Kidney epithelial cell (primary cell): ENCODE data around the gene CST3. TPM values are rescaled to one million over a fixed set of nuclear protein-coding genes. Genes with fewer than 3 reads are reported as not detected.
"Not testable (repeated sequence)": the region's sequence is repeated elsewhere in the genome, so short reads cannot be mapped to it uniquely, and the experiment has no call there.

Source experiments
- DNase-seq: peaks from one replicate; pipeline ENCODE4 v3.0.0-alpha.2; 2010; ENCODE audit warnings: low read depth
- H3K27me3 ChIP-seq: 2 replicates; pipeline ENCODE4 v1.6.0; 2011; ENCODE audit warnings: low read length; ENCODE audit not compliant: control insufficient read depth, insufficient read depth
- H3K36me3 ChIP-seq: 2 replicates; pipeline ENCODE4 v1.5.1; 2011; ENCODE audit warnings: low read length; ENCODE audit not compliant: control insufficient read depth, insufficient read depth
- H3K4me3 ChIP-seq: 2 replicates; pipeline ENCODE4 v1.5.1; 2011; ENCODE audit warnings: low read depth, mild to moderate bottlenecking, control low read depth, low read length
- CTCF ChIP-seq: IDR thresholded peaks from 2 replicates; pipeline ENCODE4 v1.5.1; 2011; ENCODE audit warnings: mild to moderate bottlenecking, moderate library complexity, low read length, control low read depth, inconsistent platforms; ENCODE audit not compliant: insufficient read depth, poor library complexity, severe bottlenecking
- total RNA-seq: library from RNA; depleted of rRNA; stranded (reverse); fragments of >200 nt; gene quantifications from 2 replicates; pipeline ENCODE4 v1.2.3, GENCODE V29; 2015

Gene CST3
- total RNA-seq, 1 donor from 2014 or later, result 303 TPM

GRCh38 chr20:23626040-23626620 is 11.6 kb downstream of the CST3 start:
- H3K4me3 ChIP-seq, result no peak overlapping the region
- no peaks in the 10 kb centered on the region for H3K27me3 ChIP-seq
- DNase-seq, result no peak
- no peaks in the 10 kb centered on the region for H3K36me3 ChIP-seq
- no peak for TF ChIP-seq CTCF

- no peak overlapping the region for H3K4me3 ChIP-seq
- no peak for DNase-seq
- TF ChIP-seq CTCF, result no peak
Observed at GRCh38 chr20:23625236-23625964, 12.4 kb downstream of the CST3 start.

GRCh38 chr20:23624324-23624691 is 13.4 kb downstream of the CST3 start:
- Histone ChIP-seq H3K4me3 (no peak overlapping the region), H3K36me3 (no peaks in the 10 kb centered on the region), H3K27me3 (no peaks in the 10 kb centered on the region)
- no peak for TF ChIP-seq CTCF
- DNase-seq, result no peak

More at GRCh38 chr20:23625236-23625964, 12.4 kb downstream of the CST3 start:
- H3K36me3 ChIP-seq, result no peaks in the 10 kb centered on the region
- no peaks in the 10 kb centered on the region for H3K27me3 ChIP-seq

GRCh38 chr20:23623666-23624323 is 14.0 kb downstream of the CST3 start:
- no peak for DNase-seq
- no peak for TF ChIP-seq CTCF
- no peaks in the 10 kb centered on the region for H3K36me3 ChIP-seq

GRCh38 chr20:23622839-23623343 is 14.9 kb downstream of the CST3 start:
- peak; percentile 86 for DNase-seq
- no peak for TF ChIP-seq CTCF
- H3K27me3 ChIP-seq, result no peaks in the 10 kb centered on the region
- H3K36me3 ChIP-seq, result no peaks in the 10 kb centered on the region
- no peak overlapping the region for H3K4me3 ChIP-seq

More at GRCh38 chr20:23623666-23624323, 14.0 kb downstream of the CST3 start:
- no peaks in the 10 kb centered on the region for H3K27me3 ChIP-seq
- no peak overlapping the region for H3K4me3 ChIP-seq

GRCh38 chr20:23622401-23622800 is 15.4 kb downstream of the CST3 start:
- DNase-seq, H3K4me3 ChIP-seq: not testable (repeated sequence)

GRCh38 chr20:23620670-23621386 is 16.9 kb downstream of the CST3 start:
- H3K27me3 ChIP-seq, DNase-seq, H3K36me3 ChIP-seq, H3K4me3 ChIP-seq: not testable (repeated sequence)

More at GRCh38 chr20:23622401-23622800, 15.4 kb downstream of the CST3 start:
- H3K27me3 ChIP-seq, H3K36me3 ChIP-seq: not testable (repeated sequence)
